Activated CD8-positive, alpha-beta T cell treated with anti-CD3 and anti-CD28 coated beads for 36 hours (primary cell): ENCODE results near the gene EXOC4. TPM values are rescaled to one million over a fixed set of nuclear protein-coding genes. Genes with fewer than 3 reads are reported as not detected.

Experiments
- ATAC-seq: fragments of 200-7000 bp; cut with Tn5 transposase; one replicate; pipeline ENCODE4 v1.10.0; 2021; ENCODE audit warnings: mild to moderate bottlenecking, moderate library complexity
- CTCF ChIA-PET: fragments of 350-600 bp; sonication (Branson Sonifier 250); formaldehyde crosslinking; loops from one replicate; lab custom pipeline; 2021; ENCODE audit warnings: antibody characterized with exemption; lab: Charles Lee
- POLR2A ChIA-PET: fragments of 350-600 bp; sonication (Branson Sonifier 250); formaldehyde crosslinking; loops from one replicate; lab custom pipeline; 2021; ENCODE audit warnings: antibody characterized with exemption; lab: Charles Lee
- DNase-seq: peaks from one replicate; pipeline ENCODE4 v3.0.0-alpha.2; 2020
- H3K27ac Mint-ChIP-seq: one replicate; pipeline ENCODE4 v1.8.0; 2021; ENCODE audit warnings: mild to moderate bottlenecking, mixed read lengths
- H3K27me3 Mint-ChIP-seq: one replicate; pipeline ENCODE4 v1.8.0; 2021; ENCODE audit warnings: mixed read lengths
- H3K36me3 Mint-ChIP-seq: one replicate; pipeline ENCODE4 v1.8.0; 2021; ENCODE audit warnings: low read depth, mixed read lengths
- H3K4me1 Mint-ChIP-seq: one replicate; pipeline ENCODE4 v1.8.0; 2021; ENCODE audit warnings: low read depth, mixed read lengths
- H3K4me3 Mint-ChIP-seq: one replicate; pipeline ENCODE4 v1.8.0; 2021; ENCODE audit warnings: mild to moderate bottlenecking, moderate library complexity, mixed read lengths
- H3K9me3 Mint-ChIP-seq: one replicate; pipeline ENCODE4 v1.8.0; 2021; ENCODE audit warnings: mixed read lengths
- intact Hi-C: fragments of 100-400 bp; cut with micrococcal nuclease; formaldehyde crosslinking; loops from one replicate; pipeline ENCODE4 v1.10.0; 2022
- total RNA-seq, 2 experiments: library from RNA; stranded (reverse); gene quantifications; one replicate each; pipeline ENCODE4 v1.2.3, GENCODE V29; 2021
- TF ChIP-seq, protein P1 (sequence below): fragments of 200-600 bp; IDR thresholded peaks from one replicate; pipeline ENCODE4 v1.8.0; 2022; ENCODE audit warnings: antibody characterized with exemption, mild to moderate bottlenecking

Gene EXOC4
- total RNA-seq, 2 experiments from 2014 or later, result 54.1 to 61.7 TPM

DNA sequence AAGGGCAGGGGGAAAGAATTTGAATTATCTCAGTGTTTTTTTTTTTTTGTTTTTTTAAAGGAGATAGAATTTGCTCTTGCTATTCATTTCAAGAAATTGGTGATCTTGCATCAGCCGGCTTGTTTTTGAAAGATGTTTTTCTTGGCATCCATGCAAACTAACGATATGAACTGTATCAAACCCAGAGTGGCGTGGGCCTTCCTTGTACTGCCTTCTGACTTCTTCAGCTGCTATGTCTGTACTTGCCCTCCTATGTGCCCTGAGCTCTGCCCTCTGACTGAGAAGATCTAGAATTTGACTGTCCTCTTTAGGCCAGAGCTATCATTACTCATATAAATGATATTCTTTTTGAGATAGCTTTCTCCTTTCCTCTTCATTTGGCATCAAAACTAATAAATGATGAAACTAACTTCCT is 183.1 kb downstream of the EXOC4 start:
- no peak for DNase-seq
- ATAC-seq, result no peak
- no peaks in the 10 kb centered on the region for H3K27me3 Mint-ChIP-seq
- TF ChIP-seq, protein P1, sequence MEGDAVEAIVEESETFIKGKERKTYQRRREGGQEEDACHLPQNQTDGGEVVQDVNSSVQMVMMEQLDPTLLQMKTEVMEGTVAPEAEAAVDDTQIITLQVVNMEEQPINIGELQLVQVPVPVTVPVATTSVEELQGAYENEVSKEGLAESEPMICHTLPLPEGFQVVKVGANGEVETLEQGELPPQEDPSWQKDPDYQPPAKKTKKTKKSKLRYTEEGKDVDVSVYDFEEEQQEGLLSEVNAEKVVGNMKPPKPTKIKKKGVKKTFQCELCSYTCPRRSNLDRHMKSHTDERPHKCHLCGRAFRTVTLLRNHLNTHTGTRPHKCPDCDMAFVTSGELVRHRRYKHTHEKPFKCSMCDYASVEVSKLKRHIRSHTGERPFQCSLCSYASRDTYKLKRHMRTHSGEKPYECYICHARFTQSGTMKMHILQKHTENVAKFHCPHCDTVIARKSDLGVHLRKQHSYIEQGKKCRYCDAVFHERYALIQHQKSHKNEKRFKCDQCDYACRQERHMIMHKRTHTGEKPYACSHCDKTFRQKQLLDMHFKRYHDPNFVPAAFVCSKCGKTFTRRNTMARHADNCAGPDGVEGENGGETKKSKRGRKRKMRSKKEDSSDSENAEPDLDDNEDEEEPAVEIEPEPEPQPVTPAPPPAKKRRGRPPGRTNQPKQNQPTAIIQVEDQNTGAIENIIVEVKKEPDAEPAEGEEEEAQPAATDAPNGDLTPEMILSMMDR, result no peak
- intact Hi-C loops, result no loop called here
- H3K27ac Mint-ChIP-seq, result no peak overlapping the region
- H3K9me3 Mint-ChIP-seq, result no peaks in the 10 kb centered on the region
- ChIA-PET CTCF (interaction anchor here (0.7 kb wide), 1 partner anchor 13 kb away, joined by 3 read pairs; no protein-coding TSS in a partner anchor), POLR2A (no interaction called here)
- peaks cover 3% of the 10 kb centered on the region for H3K36me3 Mint-ChIP-seq
- H3K4me1 Mint-ChIP-seq, result peaks cover 3% of the 10 kb centered on the region
- H3K4me3 Mint-ChIP-seq, result no peak overlapping the region

DNA sequence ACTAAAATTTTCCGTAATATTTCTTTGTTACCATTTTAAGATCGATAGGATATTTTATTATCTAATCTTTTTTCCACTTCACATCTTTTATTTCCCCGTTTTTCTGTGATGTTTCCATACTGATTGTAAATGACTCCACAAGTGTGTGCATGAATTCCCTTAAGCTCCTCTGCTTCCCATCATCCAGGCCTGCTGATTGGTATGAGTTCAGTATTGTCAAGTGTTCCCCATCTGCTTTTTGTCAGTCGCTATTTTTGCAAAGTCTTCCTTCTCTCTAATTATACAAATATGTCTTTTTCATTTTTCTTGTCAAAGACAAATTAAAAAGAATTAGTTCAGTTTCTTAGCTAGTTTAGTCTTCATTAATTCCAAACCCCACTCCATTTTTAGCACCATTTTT is 184.7 kb downstream of the EXOC4 start:
- Mint-ChIP-seq H3K27me3 (no peaks in the 10 kb centered on the region), H3K4me1 (peaks cover 3% of the 10 kb centered on the region), H3K36me3 (peaks cover 3% of the 10 kb centered on the region), H3K9me3 (no peaks in the 10 kb centered on the region), H3K27ac (no peak overlapping the region), H3K4me3 (no peak overlapping the region)
- ChIA-PET CTCF (no interaction called here), POLR2A (no interaction called here)
- no peak for DNase-seq
- TF ChIP-seq, protein P1, result no peak
- intact Hi-C loops, result no loop called here
- no peak for ATAC-seq

DNA sequence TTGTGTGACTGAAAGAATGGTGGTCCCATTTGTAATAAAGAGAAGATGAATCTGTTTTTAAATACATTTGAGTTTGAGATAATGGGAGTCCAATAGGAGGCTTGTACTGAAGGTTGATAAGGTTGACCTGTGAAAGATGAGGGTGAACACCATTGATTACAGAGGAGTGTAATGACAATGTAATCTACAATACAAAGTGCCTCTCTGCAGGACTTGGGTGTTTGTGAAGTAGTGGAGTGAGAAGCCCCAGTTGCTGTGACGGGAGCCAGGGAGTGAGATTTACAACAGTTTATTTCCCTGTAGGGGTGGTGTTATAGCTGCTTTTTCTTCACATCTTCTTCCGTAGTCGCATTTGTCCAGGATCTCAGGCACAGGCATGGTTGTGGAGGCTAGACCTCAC is 189.9 kb downstream of the EXOC4 start:
- TF ChIP-seq, protein P1, result no peak
- CTCF ChIA-PET, result interaction anchor here (1.1 kb wide), 1 partner anchor 8 kb away, joined by 3 read pairs; no protein-coding TSS in a partner anchor
- intact Hi-C loops, result no loop called here
- POLR2A ChIA-PET, result no interaction called here
- H3K36me3 Mint-ChIP-seq, result peaks cover 1% of the 10 kb centered on the region
- DNase-seq (no peak), ATAC-seq (no peak)
- no peaks in the 10 kb centered on the region for H3K9me3 Mint-ChIP-seq
- H3K4me3 Mint-ChIP-seq, result no peak overlapping the region
- no peaks in the 10 kb centered on the region for H3K27me3 Mint-ChIP-seq
- no peaks in the 10 kb centered on the region for H3K4me1 Mint-ChIP-seq
- no peak overlapping the region for H3K27ac Mint-ChIP-seq

DNA sequence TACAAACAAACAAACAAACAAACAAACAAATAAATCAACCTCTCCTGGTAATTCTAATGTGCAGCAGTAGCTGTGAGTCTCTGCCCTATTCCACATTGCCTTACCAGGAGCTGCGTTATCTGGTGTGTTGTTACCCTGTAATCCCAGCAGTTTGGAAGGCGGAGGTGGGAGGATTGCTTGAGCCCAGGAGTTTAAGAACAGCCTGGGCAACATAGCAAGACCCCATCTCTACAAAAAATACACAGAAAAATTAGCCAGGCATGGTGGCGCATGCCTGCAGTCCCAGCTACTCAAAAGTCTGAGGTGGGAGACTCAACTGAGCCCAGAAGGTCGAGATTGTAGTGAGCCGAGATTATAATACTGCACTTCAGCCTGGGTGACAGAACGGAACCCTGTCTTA is 192.7 kb downstream of the EXOC4 start:
- no peak for ATAC-seq
- ChIA-PET POLR2A (no interaction called here), CTCF (interaction anchor here (0.6 kb wide), 1 partner anchor 1751 kb away, joined by 4 read pairs; no protein-coding TSS in a partner anchor)
- H3K4me1 Mint-ChIP-seq, result no peaks in the 10 kb centered on the region
- H3K9me3 Mint-ChIP-seq, result no peaks in the 10 kb centered on the region
- H3K27ac Mint-ChIP-seq, result no peak overlapping the region
- H3K4me3 Mint-ChIP-seq, result no peak overlapping the region
- no peaks in the 10 kb centered on the region for H3K27me3 Mint-ChIP-seq
- DNase-seq, result no peak
- TF ChIP-seq, protein P1, result no peak
- intact Hi-C loops, result no loop called here
- H3K36me3 Mint-ChIP-seq, result no peaks in the 10 kb centered on the region

DNA sequence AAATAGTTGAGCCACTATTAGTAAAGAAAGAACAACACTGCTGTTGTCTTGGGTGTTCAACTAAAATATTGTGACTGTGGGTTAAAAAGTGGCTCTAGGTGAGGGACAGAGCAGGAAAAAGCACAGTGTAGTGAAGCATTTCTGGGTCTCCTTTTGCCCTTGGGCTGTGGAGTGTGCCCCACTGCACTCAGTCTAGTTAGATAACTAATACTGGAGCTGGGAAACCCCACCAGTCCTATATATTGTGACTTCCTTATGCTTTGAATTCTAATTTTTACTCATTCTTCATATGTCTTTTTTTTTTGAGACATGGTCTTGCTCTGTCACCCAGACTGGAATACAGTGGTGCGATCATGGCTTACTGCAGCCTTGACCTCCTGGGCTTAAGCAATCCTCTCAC is 195.1 kb downstream of the EXOC4 start:
- ChIA-PET POLR2A (no interaction called here), CTCF (no interaction called here)
- DNase-seq (no peak), ATAC-seq (no peak)
- TF ChIP-seq, protein P1, result no peak
- Mint-ChIP-seq H3K9me3 (no peaks in the 10 kb centered on the region), H3K27ac (no peak overlapping the region), H3K4me3 (no peak overlapping the region), H3K4me1 (no peaks in the 10 kb centered on the region), H3K36me3 (no peaks in the 10 kb centered on the region), H3K27me3 (no peaks in the 10 kb centered on the region)
- intact Hi-C loops, result no loop called here
